ENCODE results near the gene OSBPL6. TPM values are rescaled to one million over a fixed set of nuclear protein-coding genes. Genes with fewer than 3 reads are reported as not detected.

OSBPL6 gene
- polyA plus RNA-seq, 1 donor from 2014 or later = 12.8 TPM

- TF ChIP-seq EP300 (conservative IDR thresholded peaks at IDR 0.05; ENCODE audit: poor library complexity, severe bottlenecking) (no peak), POLR2AphosphoS5 (IDR thresholded peaks at IDR 0.05) (no peak), RAD21 (conservative IDR thresholded peaks at IDR 0.05) (no peak), EZH2 (IDR thresholded peaks at IDR 0.05; ENCODE audit: borderline replicate concordance, insufficient read depth, low read length, poor library complexity, severe bottlenecking) (no peak), TAF1 (IDR thresholded peaks at IDR 0.05; ENCODE audit: low read depth) (no peak), CTCF (IDR thresholded peaks at IDR 0.05; ENCODE audit: poor library complexity, severe bottlenecking) (no peak), MXI1 (conservative IDR thresholded peaks at IDR 0.05; ENCODE audit: poor library complexity, severe bottlenecking) (no peak), SMC3 (conservative IDR thresholded peaks at IDR 0.05; ENCODE audit: poor library complexity) (no peak), REST (IDR thresholded peaks at IDR 0.05; ENCODE audit: borderline replicate concordance) (no peak)
- no peaks in the 10 kb centered on the region for H3K9me3 ChIP-seq (ENCODE audit: low read length)
- H3K27me3 ChIP-seq (ENCODE audit: insufficient read depth, low read depth, low read length) = no peaks in the 10 kb centered on the region
- no peaks in the 10 kb centered on the region for H3K36me3 ChIP-seq (ENCODE audit: insufficient read depth, low read length)
- H3K4me3 ChIP-seq (ENCODE audit: low read length) = no peak overlapping the region
- H4K20me1 ChIP-seq (ENCODE audit: insufficient read depth) = no peaks in the 10 kb centered on the region
- no peaks in the 10 kb centered on the region for H3F3A ChIP-seq (ENCODE audit: insufficient read depth, low read length, poor library complexity, severe bottlenecking)
- H2AFZ ChIP-seq (ENCODE audit: low read depth, low read length) = no peak overlapping the region
- no peak overlapping the region for H3K4me2 ChIP-seq (ENCODE audit: low read length)
- H3K27ac ChIP-seq (ENCODE audit: low read length) = no peak overlapping the region
- no peaks in the 10 kb centered on the region for H3K9me2 ChIP-seq (ENCODE audit: insufficient read depth, low read length)
- H3K9ac ChIP-seq (ENCODE audit: low read length) = no peak overlapping the region
- no peaks in the 10 kb centered on the region for H3K79me2 ChIP-seq (replicated peaks; ENCODE audit: insufficient read depth, low read length)
Observed at GRCh38 chr2:178266445-178266844, 72.1 kb downstream of the OSBPL6 start.

- Histone ChIP-seq H3K27me3 (ENCODE audit: insufficient read depth, low read depth, low read length) (no peaks in the 10 kb centered on the region), H3K27ac (ENCODE audit: low read length) (no peak overlapping the region), H3K4me3 (ENCODE audit: low read length) (no peak overlapping the region), H3K79me2 (replicated peaks; ENCODE audit: insufficient read depth, low read length) (no peaks in the 10 kb centered on the region), H3K36me3 (ENCODE audit: insufficient read depth, low read length) (no peaks in the 10 kb centered on the region), H3K9ac (ENCODE audit: low read length) (no peak overlapping the region), H3K4me2 (ENCODE audit: low read length) (no peak overlapping the region), H3K9me2 (ENCODE audit: insufficient read depth, low read length) (no peaks in the 10 kb centered on the region), H4K20me1 (ENCODE audit: insufficient read depth) (no peaks in the 10 kb centered on the region), H2AFZ (ENCODE audit: low read depth, low read length) (no peak overlapping the region), H3K9me3 (ENCODE audit: low read length) (no peaks in the 10 kb centered on the region), H3F3A (ENCODE audit: insufficient read depth, low read length, poor library complexity, severe bottlenecking) (no peaks in the 10 kb centered on the region)
- TF ChIP-seq EP300 (conservative IDR thresholded peaks at IDR 0.05; ENCODE audit: poor library complexity, severe bottlenecking) (no peak), REST (IDR thresholded peaks at IDR 0.05; ENCODE audit: borderline replicate concordance) (no peak), SMC3 (conservative IDR thresholded peaks at IDR 0.05; ENCODE audit: poor library complexity) (no peak), EZH2 (IDR thresholded peaks at IDR 0.05; ENCODE audit: borderline replicate concordance, insufficient read depth, low read length, poor library complexity, severe bottlenecking) (no peak), CTCF (IDR thresholded peaks at IDR 0.05; ENCODE audit: poor library complexity, severe bottlenecking) (no peak), MXI1 (conservative IDR thresholded peaks at IDR 0.05; ENCODE audit: poor library complexity, severe bottlenecking) (no peak), TAF1 (IDR thresholded peaks at IDR 0.05; ENCODE audit: low read depth) (no peak), RAD21 (conservative IDR thresholded peaks at IDR 0.05) (no peak), POLR2AphosphoS5 (IDR thresholded peaks at IDR 0.05) (no peak)
Observed at GRCh38 chr2:178267660-178268059, 73.3 kb downstream of the OSBPL6 start.
